A549 (cell line): Measurements from ENCODE around the gene GNB5. TPM values are rescaled to one million over a fixed set of nuclear protein-coding genes. Genes with fewer than 3 reads are reported as not detected.

ENCODE experiments used
- ATAC-seq, 2 experiments: fragments of 200-7000 bp in 1 of 2; fragments of >200 bp in 1 of 2; cut with Nextera tagmentation in 1 of 2; cut with Tn5 transposase in 1 of 2; 3 replicates each; pipeline versions ENCODE4 v1.8.0 to v1.9.1; 2018 to 2020; ENCODE audit warnings: mild to moderate bottlenecking in 1 of 2, moderate library complexity in 1 of 2
- CTCF ChIA-PET: fragments of 300-600 bp; sonication (Branson Sonifier 250); formaldehyde crosslinking; extraction: SDS; loops from one replicate; lab custom pipeline; 2021; ENCODE audit warnings: antibody characterized with exemption, inconsistent platforms; lab: Yijun Ruan, JAX
- POLR2A ChIA-PET: fragments of 350-600 bp; formaldehyde crosslinking; extraction: SDS; loops from one replicate; lab custom pipeline; 2021; ENCODE audit warnings: antibody characterized with exemption, inconsistent platforms; lab: Yijun Ruan, JAX
- DNase-seq, 2 experiments: peaks; one replicate each; pipeline versions ENCODE4 v3.0.0 to v3.0.0-alpha.2; 2011 to 2016; ENCODE audit warnings: low read depth in 1 of 2, low spot score in 1 of 2
- FAIRE-seq: peaks from 2 replicates; lab custom pipeline; 2011; peaks lifted over from hg19 to GRCh38; lab: Jason Lieb, UNC
- H3K27ac ChIP-seq, 2 experiments: fragments of >200 bp; sonication (Bioruptor Twin); formaldehyde crosslinking; 3 replicates each; pipeline ENCODE4 v1.5.1; 2016 to 2017
- H3K4me1 ChIP-seq: fragments of >200 bp; sonication (Bioruptor Twin); formaldehyde crosslinking; 3 replicates; pipeline ENCODE4 v1.6.1; 2016
- H3K4me2 ChIP-seq: fragments of >200 bp; sonication (Bioruptor Twin); formaldehyde crosslinking; 3 replicates; pipeline ENCODE4 v1.6.1; 2016
- H3K4me3 ChIP-seq: fragments of >200 bp; sonication (Bioruptor Twin); formaldehyde crosslinking; 3 replicates; pipeline ENCODE4 v1.5.1; 2016
- H3K9me3 ChIP-seq: fragments of >200 bp; sonication (Bioruptor Twin); formaldehyde crosslinking; 3 replicates; pipeline ENCODE4 v1.6.1; 2016
- CEBPB ChIP-seq, 2 experiments: fragments of >200 bp in 1 of 2; sonication (Bioruptor Twin) in 1 of 2; formaldehyde crosslinking in 1 of 2; IDR thresholded peaks; 2 replicates each; pipeline ENCODE4 v1.6.1; 2012 to 2016
- ESRRA ChIP-seq: fragments of 150-350 bp; IDR thresholded peaks from 2 replicates; pipeline ENCODE4 v1.6.1; 2014; ENCODE audit warnings: mild to moderate bottlenecking, low read length, borderline replicate concordance
- FOSB ChIP-seq: fragments of 250-450 bp; sonication (Bioruptor Pico); IDR thresholded peaks from 2 replicates; pipeline ENCODE4 v1.5.0; 2020; ENCODE audit warnings: mild to moderate bottlenecking, moderate library complexity
- HEYL ChIP-seq: fragments of 250-450 bp; sonication (Bioruptor Pico); IDR thresholded peaks from 2 replicates; pipeline ENCODE4 v1.8.0; 2021; ENCODE audit warnings: mild to moderate bottlenecking, moderate library complexity
- MAFK ChIP-seq: fragments of 450-650 bp; IDR thresholded peaks from 2 replicates; pipeline ENCODE4 v1.6.1; 2014; ENCODE audit not compliant: partially characterized antibody
- NPAS2 ChIP-seq: fragments of 250-450 bp; sonication (Bioruptor Pico); IDR thresholded peaks from 2 replicates; pipeline ENCODE4 v1.8.0; 2022; ENCODE audit warnings: mild to moderate bottlenecking, moderate library complexity, borderline replicate concordance
- NR3C1 ChIP-seq: fragments of >200 bp; sonication (Bioruptor Twin); formaldehyde crosslinking; IDR thresholded peaks from 3 replicates; pipeline ENCODE4 v1.6.1; 2017
- POLR2A ChIP-seq: IDR thresholded peaks from 2 replicates; pipeline ENCODE4 v1.6.1; 2012; ENCODE audit warnings: mild to moderate bottlenecking, low read length
- RCOR1 ChIP-seq: fragments of 150-350 bp; IDR thresholded peaks from 2 replicates; pipeline ENCODE4 v1.6.1; 2014; ENCODE audit warnings: antibody characterized with exemption, low read length, low read depth
- TFCP2L1 ChIP-seq: fragments of 250-450 bp; sonication (Bioruptor Pico); IDR thresholded peaks from 2 replicates; pipeline ENCODE4 v1.5.0; 2021; ENCODE audit warnings: mild to moderate bottlenecking
- ZFP36 ChIP-seq: fragments of 450-650 bp; IDR thresholded peaks from 2 replicates; pipeline ENCODE4 v1.6.1; 2014; ENCODE audit warnings: borderline replicate concordance; ENCODE audit not compliant: partially characterized antibody
- ZNF302 ChIP-seq: fragments of 250-450 bp; sonication (Bioruptor Pico); IDR thresholded peaks from 2 replicates; pipeline ENCODE4 v1.9.0; 2021; ENCODE audit warnings: inconsistent platforms, mild to moderate bottlenecking, moderate library complexity
- WGBS: methylation state at CpG from one replicate; pipeline ENCODE4 v1.1.6; 2017; ENCODE audit errors: missing lambda C conversion rate; 5-methylcytosine and 5-hydroxymethylcytosine counted together
- polyA plus RNA-seq, 4 experiments: library from polyadenylated mRNA; depleted of rRNA in 3 of 4; stranded (reverse); fragments of >200 nt; fragmentation: RNase III in 1 of 4; extraction: RNeasy Plus Mini Kit Qiagen cat#74134 plus additional on column Dnase treatment in 1 of 4; gene quantifications; 2 replicates in 3 of 4; 3 replicates in 1 of 4; pipeline ENCODE4 v1.2.3, GENCODE V29; 2011 to 2017
- TF ChIP-seq, protein P1 (sequence below): fragments of 250-450 bp; sonication (Bioruptor Pico); IDR thresholded peaks from 2 replicates; pipeline ENCODE4 v1.5.0; 2021; ENCODE audit warnings: mild to moderate bottlenecking, moderate library complexity, borderline replicate concordance
- TF ChIP-seq, protein P2 (sequence below): fragments of 200-600 bp; sonication (generic); IDR thresholded peaks from 2 replicates; pipeline ENCODE4 v1.6.1; 2016; ENCODE audit warnings: antibody characterized with exemption, mild to moderate bottlenecking, moderate library complexity
- TF ChIP-seq, protein P3 (sequence below): fragments of 450-650 bp; IDR thresholded peaks from 2 replicates; pipeline ENCODE4 v1.6.1; 2014; ENCODE audit warnings: antibody characterized with exemption
- TF ChIP-seq, protein P4 (sequence below): fragments of 250-450 bp; sonication (Bioruptor Pico); IDR thresholded peaks from 2 replicates; pipeline ENCODE4 v1.5.0; 2020; ENCODE audit warnings: low read depth, mild to moderate bottlenecking, moderate library complexity
- TF ChIP-seq, protein P5 (sequence below): fragments of >200 bp; sonication (Bioruptor Twin); formaldehyde crosslinking; IDR thresholded peaks from 3 replicates; pipeline ENCODE4 v1.5.1; 2016
- TF ChIP-seq, protein P6 (sequence below): fragments of >200 bp; sonication (Bioruptor Twin); formaldehyde crosslinking; IDR thresholded peaks from 2 replicates; pipeline ENCODE4 v1.6.1; 2016

GNB5 gene
- polyA plus RNA-seq, 2 of the 4 experiments (the other 2 are of a cell fraction): 57.2 to 67.5 TPM

DNA sequence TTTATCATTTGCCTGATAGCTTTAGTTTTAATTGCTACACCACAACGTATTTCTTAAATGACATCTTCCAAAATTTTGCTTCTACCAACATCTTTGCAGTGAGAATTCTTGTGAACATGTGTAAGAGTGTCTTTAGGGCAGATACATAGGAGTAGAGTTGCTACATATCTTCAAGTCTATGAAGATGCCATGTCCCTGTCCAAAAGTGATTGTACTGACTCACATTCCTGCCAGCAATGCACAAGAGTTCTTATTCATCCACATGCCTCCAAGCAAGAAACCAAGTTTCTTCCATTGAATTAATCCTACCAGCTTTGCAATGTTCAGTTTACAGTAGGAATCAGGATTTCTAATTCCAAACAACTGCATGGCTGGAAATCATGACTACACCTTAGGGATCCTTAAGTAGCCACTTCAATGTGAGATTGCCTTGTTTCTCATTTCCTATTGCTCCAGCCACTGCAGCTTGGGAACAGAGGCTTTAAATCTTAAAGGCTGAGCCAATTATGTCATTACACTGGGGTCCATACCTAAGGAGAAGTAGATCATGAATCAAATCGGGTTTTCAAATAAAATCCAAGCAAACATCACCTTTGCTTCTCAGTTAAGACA lies 123.1 kb downstream of the GNB5 start:
- H3K27ac ChIP-seq: peak overlapping the region in 1 of 2 experiments; percentile 39; a peak in 1 of 6 replicates
- peaks cover 13% of the 10 kb centered on the region for H3K4me1 ChIP-seq
- DNase-seq (no peak), FAIRE-seq (no peak), ATAC-seq (peak in 1 of 2 experiments; percentile 38; a peak in 2 of 6 replicates)
- CTCF ChIA-PET: interaction anchor here (1.2 to 7.3 kb wide), 5 partner anchors 10 to 72 kb away, joined by 4 to 89 read pairs (median 5); no protein-coding TSS in a partner anchor
- WGBS: 68% methylated on average over 2 of the region's 2 CpGs
- no peak overlapping the region for H3K4me2 ChIP-seq
- H3K9me3 ChIP-seq: no peaks in the 10 kb centered on the region
- no peak overlapping the region for H3K4me3 ChIP-seq
- TF ChIP-seq NPAS2: no peak
- no peak for TF ChIP-seq ZNF302
- TF ChIP-seq, protein P1, sequence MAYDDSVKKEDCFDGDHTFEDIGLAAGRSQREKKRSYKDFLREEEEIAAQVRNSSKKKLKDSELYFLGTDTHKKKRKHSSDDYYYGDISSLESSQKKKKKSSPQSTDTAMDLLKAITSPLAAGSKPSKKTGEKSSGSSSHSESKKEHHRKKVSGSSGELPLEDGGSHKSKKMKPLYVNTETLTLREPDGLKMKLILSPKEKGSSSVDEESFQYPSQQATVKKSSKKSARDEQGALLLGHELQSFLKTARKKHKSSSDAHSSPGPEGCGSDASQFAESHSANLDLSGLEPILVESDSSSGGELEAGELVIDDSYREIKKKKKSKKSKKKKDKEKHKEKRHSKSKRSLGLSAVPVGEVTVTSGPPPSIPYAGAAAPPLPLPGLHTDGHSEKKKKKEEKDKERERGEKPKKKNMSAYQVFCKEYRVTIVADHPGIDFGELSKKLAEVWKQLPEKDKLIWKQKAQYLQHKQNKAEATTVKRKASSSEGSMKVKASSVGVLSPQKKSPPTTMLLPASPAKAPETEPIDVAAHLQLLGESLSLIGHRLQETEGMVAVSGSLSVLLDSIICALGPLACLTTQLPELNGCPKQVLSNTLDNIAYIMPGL (CRISPR knock-in tag): no peak
- TF ChIP-seq, protein P2, sequence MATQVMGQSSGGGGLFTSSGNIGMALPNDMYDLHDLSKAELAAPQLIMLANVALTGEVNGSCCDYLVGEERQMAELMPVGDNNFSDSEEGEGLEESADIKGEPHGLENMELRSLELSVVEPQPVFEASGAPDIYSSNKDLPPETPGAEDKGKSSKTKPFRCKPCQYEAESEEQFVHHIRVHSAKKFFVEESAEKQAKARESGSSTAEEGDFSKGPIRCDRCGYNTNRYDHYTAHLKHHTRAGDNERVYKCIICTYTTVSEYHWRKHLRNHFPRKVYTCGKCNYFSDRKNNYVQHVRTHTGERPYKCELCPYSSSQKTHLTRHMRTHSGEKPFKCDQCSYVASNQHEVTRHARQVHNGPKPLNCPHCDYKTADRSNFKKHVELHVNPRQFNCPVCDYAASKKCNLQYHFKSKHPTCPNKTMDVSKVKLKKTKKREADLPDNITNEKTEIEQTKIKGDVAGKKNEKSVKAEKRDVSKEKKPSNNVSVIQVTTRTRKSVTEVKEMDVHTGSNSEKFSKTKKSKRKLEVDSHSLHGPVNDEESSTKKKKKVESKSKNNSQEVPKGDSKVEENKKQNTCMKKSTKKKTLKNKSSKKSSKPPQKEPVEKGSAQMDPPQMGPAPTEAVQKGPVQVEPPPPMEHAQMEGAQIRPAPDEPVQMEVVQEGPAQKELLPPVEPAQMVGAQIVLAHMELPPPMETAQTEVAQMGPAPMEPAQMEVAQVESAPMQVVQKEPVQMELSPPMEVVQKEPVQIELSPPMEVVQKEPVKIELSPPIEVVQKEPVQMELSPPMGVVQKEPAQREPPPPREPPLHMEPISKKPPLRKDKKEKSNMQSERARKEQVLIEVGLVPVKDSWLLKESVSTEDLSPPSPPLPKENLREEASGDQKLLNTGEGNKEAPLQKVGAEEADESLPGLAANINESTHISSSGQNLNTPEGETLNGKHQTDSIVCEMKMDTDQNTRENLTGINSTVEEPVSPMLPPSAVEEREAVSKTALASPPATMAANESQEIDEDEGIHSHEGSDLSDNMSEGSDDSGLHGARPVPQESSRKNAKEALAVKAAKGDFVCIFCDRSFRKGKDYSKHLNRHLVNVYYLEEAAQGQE: no peak
- TF ChIP-seq, protein P3, sequence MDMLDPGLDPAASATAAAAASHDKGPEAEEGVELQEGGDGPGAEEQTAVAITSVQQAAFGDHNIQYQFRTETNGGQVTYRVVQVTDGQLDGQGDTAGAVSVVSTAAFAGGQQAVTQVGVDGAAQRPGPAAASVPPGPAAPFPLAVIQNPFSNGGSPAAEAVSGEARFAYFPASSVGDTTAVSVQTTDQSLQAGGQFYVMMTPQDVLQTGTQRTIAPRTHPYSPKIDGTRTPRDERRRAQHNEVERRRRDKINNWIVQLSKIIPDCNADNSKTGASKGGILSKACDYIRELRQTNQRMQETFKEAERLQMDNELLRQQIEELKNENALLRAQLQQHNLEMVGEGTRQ: no peak
- no peak for TF ChIP-seq MAFK
- no peak for TF ChIP-seq NR3C1
- no peak for TF ChIP-seq ESRRA
- TF ChIP-seq CEBPB (IDR thresholded peaks at IDR 0.05): no peak
- TF ChIP-seq RCOR1: no peak
- TF ChIP-seq POLR2A: no peak
- TF ChIP-seq ZFP36: no peak
- no peak for TF ChIP-seq HEYL
- TF ChIP-seq, protein P4, sequence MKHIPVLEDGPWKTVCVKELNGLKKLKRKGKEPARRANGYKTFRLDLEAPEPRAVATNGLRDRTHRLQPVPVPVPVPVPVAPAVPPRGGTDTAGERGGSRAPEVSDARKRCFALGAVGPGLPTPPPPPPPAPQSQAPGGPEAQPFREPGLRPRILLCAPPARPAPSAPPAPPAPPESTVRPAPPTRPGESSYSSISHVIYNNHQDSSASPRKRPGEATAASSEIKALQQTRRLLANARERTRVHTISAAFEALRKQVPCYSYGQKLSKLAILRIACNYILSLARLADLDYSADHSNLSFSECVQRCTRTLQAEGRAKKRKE (CRISPR knock-in tag): no peak
- TF ChIP-seq, protein P5, sequence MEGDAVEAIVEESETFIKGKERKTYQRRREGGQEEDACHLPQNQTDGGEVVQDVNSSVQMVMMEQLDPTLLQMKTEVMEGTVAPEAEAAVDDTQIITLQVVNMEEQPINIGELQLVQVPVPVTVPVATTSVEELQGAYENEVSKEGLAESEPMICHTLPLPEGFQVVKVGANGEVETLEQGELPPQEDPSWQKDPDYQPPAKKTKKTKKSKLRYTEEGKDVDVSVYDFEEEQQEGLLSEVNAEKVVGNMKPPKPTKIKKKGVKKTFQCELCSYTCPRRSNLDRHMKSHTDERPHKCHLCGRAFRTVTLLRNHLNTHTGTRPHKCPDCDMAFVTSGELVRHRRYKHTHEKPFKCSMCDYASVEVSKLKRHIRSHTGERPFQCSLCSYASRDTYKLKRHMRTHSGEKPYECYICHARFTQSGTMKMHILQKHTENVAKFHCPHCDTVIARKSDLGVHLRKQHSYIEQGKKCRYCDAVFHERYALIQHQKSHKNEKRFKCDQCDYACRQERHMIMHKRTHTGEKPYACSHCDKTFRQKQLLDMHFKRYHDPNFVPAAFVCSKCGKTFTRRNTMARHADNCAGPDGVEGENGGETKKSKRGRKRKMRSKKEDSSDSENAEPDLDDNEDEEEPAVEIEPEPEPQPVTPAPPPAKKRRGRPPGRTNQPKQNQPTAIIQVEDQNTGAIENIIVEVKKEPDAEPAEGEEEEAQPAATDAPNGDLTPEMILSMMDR: no peak
- TF ChIP-seq, protein P6, sequence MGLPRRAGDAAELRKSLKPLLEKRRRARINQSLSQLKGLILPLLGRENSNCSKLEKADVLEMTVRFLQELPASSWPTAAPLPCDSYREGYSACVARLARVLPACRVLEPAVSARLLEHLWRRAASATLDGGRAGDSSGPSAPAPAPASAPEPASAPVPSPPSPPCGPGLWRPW: no peak
- no peak for TF ChIP-seq FOSB (CRISPR knock-in tag)
- no peak for TF ChIP-seq TFCP2L1 (CRISPR knock-in tag)
- POLR2A ChIA-PET: interaction anchor here (0.8 to 1.5 kb wide), 2 partner anchors 35 to 47 kb away, joined by 3 to 4 read pairs; no protein-coding TSS in a partner anchor
